GM18951 (cell line): ENCODE results near the gene IGF2BP3.
"Not testable (repeated sequence)": the region's sequence is repeated elsewhere in the genome, so short reads cannot be mapped to it uniquely, and the experiment has no call there.

Experiments used
- POLR2A ChIP-seq: IDR thresholded peaks from 4 replicates; pipeline ENCODE4 v1.6.1; 2011; ENCODE audit warnings: mild to moderate bottlenecking; ENCODE audit not compliant: insufficient read length, insufficient read depth; ENCODE audit errors: extremely low read depth
- in situ Hi-C: fragments of 300-500 bp; cut with MboI; formaldehyde crosslinking; loops from one replicate; pipeline ENCODE4 v1.12.0; 2022; ENCODE audit warnings: low sequenced_read_pairs, mixed read lengths, inconsistent platforms; ENCODE audit not compliant: unreplicated experiment

The IGF2BP3 gene

DNA sequence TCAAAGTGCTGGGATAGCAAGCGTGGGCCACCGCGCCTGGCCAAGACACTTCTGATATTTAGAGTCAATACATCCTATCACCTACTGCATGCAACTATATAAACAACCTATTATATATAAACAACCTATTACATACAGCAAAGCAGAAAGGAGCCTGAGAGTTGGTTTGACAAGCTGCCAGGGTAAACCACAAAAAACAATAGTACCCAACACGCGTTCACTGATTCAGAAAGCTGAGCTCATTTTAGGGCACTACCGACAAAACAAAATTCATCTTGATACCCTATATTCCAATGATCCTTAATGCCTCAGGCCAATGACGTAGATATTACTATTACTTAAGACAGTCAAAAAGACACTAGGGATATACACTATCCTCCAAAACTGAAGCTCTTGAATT lies 154.9 kb downstream of the IGF2BP3 start:
- TF ChIP-seq POLR2A = no peak
- in situ Hi-C loops = no loop called here

DNA sequence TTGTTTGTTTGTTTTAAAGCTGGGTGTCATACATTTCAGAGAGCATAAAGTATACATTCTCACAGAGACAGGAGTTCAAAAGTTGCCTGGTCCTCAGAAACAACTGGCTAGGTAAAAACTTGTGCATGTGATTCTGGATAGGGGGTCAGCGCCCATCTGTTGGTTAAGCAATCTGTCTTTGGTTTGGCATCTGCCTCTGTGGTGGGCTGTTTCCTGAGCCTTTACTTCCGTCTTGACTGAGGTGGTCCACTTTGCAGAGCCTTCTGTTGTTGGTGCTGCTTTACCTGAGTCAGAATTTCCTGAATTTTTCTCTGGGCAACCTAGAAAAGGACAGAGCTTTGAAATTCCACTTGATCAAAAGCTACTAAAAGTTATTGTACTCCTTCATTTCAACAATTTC lies 158.2 kb downstream of the IGF2BP3 start:
- in situ Hi-C loops = not testable (repeated sequence)

DNA sequence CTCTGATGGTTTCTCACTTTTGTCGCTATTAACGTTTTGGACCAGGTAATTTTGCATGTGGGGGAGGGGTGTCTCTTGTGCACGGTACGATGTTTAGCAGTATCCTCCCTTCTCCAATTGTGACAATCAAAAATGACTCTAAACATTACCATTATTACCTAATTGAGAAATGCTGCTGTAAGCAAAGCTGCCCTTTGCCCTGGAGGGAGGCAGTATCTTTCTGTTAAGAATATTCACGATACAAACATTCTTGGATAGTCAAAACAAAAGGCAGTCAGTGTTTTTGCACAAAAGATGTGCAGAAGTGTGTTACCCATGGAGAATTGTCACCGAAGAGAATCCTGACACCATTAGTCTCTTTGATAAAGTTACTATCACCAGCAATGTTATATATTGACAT lies 161.5 kb downstream of the IGF2BP3 start:
- TF ChIP-seq POLR2A = no peak
- in situ Hi-C loops = no loop called here

DNA sequence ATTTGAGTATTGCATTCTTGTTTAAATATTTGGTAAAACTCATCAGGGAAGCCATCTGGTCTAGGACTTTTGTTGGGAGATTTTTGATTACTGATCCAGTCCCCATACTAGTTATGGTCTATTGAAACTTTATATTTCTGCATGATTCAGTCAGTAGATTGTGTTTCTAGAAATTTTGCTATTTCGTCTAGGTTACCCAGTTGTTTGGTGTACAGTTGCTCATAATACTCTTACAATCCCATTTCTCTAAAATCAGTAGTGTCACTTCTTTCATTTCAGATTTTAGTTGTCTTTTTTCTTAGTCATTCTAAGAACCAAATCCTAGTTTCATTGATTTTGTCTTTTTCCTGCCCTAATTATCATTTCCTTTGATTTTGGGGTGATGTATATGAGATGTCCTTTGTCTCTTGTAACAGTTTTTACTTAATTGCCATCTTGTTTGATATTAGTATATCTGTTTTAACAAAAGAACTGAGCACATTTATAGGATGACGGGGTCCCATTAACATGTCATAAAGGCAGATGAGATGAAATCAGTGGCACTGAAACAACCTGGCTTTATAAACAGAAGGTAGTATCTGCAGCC lies 163.3 kb downstream of the IGF2BP3 start:
- no peak for TF ChIP-seq POLR2A
- in situ Hi-C loops = no loop called here

DNA sequence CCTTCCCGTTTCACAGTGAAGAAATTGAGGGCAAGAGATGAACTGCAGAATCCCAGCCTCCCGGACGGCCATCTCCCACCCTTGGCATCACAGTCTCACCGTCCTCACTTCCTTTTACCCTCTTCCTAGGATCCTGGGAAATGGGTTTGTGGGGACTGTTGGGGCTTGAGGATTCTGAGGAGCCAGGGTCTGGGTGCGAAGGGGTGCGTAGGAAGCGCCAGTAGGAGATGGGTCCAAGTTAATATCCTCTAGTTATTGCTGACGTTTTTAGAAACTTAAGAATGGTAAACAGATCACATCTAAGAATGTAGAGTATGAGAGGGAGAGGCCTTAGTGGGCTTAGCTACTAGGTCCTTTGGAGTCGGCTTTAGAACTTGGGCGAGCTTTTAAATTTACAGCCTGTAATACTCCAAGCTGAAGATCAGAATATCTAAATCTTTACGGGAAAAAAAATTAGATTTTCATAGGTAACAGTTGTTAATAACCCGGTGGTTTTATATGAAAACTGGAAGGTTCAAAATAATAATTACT lies 170.5 kb downstream of the IGF2BP3 start:
- in situ Hi-C loops = loop anchor here (25.0 kb wide), 1 partner anchor 412 kb away; the partner anchor contains the start of gene STK31
- no peak for TF ChIP-seq POLR2A

DNA sequence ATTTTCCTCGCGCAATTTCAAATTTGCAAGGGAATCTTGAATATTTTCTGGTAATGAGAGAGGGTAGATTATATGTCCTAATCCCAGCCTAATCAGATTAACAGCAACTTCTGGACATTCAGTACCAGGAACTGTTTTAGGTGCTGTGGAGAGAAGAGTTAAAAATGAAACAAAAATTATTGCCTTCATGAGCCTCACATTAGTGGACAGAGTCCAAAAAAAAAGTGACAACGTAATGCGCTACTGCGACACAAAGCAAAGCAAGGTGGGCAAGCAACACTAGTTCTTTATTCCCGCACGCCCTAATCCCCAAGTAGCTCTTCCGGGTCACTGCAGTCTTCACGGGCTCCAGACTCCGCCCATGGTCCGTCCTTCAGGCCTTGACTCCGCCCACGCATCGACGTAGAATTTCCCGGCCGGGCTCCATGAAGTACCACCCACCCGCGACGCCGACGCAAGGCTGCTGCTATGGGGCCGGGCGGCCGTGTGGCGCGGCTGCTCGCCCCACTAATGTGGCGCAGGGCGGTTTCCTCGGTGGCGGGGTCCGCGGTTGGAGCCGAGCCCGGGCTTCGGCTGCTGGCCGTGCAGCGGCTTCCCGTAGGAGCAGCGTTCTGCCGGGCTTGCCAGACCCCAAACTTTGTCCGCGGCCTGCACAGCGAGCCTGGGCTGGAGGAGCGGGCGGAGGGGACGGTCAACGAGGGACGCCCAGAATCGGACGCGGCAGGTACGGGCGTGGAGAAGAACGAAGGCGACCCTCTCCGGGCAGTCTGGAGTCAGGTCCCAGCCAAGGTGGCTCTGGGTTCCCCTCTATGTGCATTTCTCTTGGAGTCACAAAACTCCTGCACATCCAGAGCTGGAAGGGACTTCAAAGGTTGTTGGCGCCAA lies 171.2 kb downstream of the IGF2BP3 start, which contains the start of gene MALSU1:
Gene MALSU1 (plus strand): TSS at position 455 of the 885 bp plus-strand sequence. CDS start 14 bp downstream, at position 469.
- in situ Hi-C loops = loop anchor here (25.0 kb wide), 1 partner anchor 413 kb away; the partner anchor contains the start of gene STK31
- peak; percentile 94 for TF ChIP-seq POLR2A

DNA sequence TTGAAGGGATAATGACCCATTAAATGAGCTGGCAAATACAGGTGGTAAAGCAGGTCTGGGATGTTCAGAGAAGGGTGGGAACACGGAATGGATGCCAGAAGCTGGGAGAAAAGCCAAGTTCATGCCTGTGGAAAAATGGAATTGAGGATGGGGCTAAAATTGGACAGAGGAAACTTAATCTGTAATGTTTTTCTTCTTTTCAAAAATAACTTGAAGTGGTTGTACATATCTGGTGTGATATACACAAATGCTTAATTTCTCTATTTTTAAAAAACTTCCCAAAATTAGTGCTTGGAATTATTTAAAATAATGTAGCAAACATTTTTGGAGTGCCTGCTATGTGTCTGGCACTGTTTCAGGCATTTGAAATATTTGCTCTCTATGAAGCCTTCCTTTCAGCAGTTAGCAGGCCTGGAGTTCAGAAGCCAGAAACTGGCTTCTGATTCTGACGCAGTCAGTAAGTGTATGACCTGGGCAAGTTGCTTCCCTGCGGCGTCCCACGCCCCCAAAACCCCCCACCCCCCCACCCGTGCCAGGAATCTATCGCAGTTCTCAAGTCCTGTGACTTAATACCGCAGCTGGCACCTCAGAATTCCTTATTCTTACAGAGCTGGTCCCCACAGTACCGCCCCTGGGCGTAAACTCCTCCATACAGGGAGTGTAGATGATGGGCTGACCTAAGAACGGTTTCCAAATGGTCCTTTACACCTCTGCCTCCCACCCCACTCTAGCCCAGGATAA lies 172.0 kb downstream of the IGF2BP3 start:
- no peak for TF ChIP-seq POLR2A
- in situ Hi-C loops = loop anchor here (25.0 kb wide), 1 partner anchor 414 kb away; the partner anchor contains the start of gene STK31

DNA sequence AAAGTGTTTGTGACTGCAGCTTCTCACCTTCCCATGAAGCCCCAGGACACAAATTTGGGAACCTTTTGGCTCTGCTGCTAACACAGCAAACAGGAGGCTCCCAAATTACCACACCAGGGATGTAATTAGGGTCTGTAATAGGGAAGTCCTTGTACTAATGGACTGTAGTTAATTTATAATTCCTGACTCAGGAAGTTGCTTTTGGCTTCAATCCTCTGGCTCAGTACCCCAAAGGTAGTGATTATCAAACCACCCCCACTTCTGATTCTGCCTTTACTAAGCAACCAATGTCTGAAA lies 174.9 kb downstream of the IGF2BP3 start:
- in situ Hi-C loops = loop anchor here (25.0 kb wide), 1 partner anchor 417 kb away; the partner anchor contains the start of gene STK31
- TF ChIP-seq POLR2A = no peak

DNA sequence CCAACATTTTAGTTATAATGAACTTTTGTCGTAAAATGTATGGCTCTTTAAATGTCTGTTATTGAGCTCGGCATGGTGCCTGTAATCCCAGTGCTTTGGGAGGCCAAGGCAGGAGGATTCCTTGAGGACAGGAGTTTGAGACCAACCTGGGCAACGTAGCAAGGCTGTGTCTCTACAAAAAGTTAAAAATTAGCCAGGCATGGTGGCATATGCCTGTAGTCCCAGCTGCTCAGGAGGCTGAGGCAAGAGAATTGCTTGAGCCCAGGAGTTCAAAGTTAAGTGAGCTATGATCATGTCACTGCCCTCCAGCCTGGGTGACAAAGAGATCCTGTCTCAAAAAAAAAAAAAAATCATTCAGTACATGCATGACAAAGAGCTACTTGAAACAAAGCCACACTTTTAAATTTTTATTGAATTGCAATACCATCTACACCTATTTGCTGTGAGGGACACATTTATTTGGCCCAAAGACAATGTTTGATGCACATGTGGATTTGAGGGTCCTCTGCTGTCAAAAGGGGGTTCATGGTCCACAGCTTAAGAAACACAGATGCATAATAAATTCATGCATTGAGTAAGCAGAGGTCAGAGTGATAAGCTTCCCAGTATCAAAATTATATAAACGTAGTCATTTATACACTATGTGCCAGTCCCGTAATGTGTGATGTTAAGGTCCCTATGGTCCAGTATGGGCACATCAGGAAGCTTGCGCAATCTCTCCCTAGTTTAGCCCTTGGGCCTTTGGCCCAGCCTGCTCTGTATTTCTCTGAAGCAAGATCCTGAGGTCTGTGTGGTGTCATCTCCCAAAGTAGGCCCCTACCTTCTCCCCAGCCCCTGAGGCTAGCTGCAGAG lies 175.5 kb downstream of the IGF2BP3 start:
- no peak for TF ChIP-seq POLR2A
- in situ Hi-C loops = loop anchor here (25.0 kb wide), 1 partner anchor 418 kb away; the partner anchor contains the start of gene STK31

DNA sequence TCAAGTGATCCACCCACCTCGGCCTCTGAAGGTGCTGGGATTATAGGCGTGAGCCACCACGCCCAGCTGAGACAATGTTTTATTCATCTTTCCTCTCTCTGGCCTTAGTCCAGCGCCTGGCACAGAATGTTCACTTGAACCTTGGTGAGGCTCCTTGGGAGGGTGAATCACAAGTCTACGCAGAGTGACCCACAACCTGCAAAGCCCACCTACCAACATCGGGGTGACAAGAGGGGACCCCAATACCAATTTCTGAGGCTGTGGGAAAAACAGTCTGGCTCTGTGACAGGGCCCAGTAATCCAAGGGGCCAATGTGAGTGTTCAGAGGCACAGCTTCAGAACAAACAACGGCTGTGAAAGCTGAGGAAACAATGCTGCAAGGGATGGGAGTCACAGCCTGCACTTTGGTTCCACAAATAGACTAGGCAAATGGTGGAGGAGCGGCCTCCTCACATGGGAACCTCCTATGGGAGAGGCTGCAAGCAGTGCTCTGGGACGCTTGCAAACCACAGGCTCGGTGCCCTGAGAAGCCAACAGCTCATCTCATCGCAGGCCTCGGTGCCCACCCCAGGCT lies 176.7 kb downstream of the IGF2BP3 start:
- in situ Hi-C loops = loop anchor here (25.0 kb wide), 1 partner anchor 419 kb away; the partner anchor contains the start of gene STK31
- TF ChIP-seq POLR2A = no peak

DNA sequence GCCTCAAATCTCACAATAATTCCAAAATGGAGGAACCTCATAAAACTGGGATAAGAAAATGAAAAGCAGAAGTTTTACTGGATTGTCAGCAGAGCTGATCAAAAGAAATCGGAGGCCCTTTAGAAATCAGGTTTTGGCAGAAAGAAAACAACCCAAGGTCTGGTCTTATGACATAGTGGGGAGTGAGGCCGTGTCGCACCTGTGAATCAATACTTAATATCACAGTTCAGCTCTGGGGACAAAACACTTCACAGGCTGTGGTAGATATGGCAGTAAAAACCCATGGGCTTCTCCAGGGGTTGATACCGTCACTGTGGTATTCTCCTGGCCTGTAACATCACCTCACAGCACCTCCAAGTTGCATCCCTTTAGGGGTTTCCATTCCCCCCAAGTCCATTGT lies 177.7 kb downstream of the IGF2BP3 start:
- TF ChIP-seq POLR2A = no peak
- in situ Hi-C loops = loop anchor here (25.0 kb wide), 1 partner anchor 420 kb away; the partner anchor contains the start of gene STK31
